Endothelial cell of umbilical vein (primary cell): ENCODE data around the gene TMEM37. TPM values are rescaled to one million over a fixed set of nuclear protein-coding genes. Genes with fewer than 3 reads are reported as not detected.

ENCODE experiments used
- BruUV-seq: library from RNA; stranded (reverse); fragments of 400-500 nt; replicated peaks from 2 replicates; lab custom pipeline; 2021; lab: Mats Ljungman, UMichigan
- CTCF ChIA-PET: fragments of 300-600, 350-600 bp; sonication (Branson Sonifier 250); formaldehyde crosslinking; loops from one replicate; lab custom pipeline; 2021; ENCODE audit warnings: antibody characterized with exemption, inconsistent platforms; lab: Charles Lee
- POLR2A ChIA-PET: fragments of 300-600, 350-600 bp; sonication (Branson Sonifier 250); formaldehyde crosslinking; loops from one replicate; lab custom pipeline; 2021; ENCODE audit warnings: antibody characterized with exemption, inconsistent platforms; lab: Charles Lee
- DNase-seq: peaks from one replicate; pipeline ENCODE4 v3.0.0-alpha.2; 2011; ENCODE audit warnings: low read depth, low spot score
- FAIRE-seq: peaks from 2 replicates; lab custom pipeline; 2011; peaks lifted over from hg19 to GRCh38; lab: Jason Lieb, UNC
- H2AFZ ChIP-seq: 2 replicates; pipeline ENCODE4 v1.6.0; 2012; ENCODE audit warnings: low read depth, low read length, control low read depth, inconsistent platforms
- H3K27ac ChIP-seq: 2 replicates; pipeline ENCODE4 v1.5.1; 2011; ENCODE audit warnings: low read depth, mild to moderate bottlenecking, control low read depth, low read length, moderate library complexity; ENCODE audit not compliant: insufficient read depth
- H3K27me3 ChIP-seq, 2 experiments: 2 replicates each; pipeline versions ENCODE4 v1.6.0 to v1.6.1; 2011; ENCODE audit warnings: low read length in 2 of 2, mixed read lengths in 1 of 2; ENCODE audit not compliant: control insufficient read depth in 2 of 2, insufficient read depth in 2 of 2
- H3K36me3 ChIP-seq, 2 experiments: 2 replicates in 1 of 2; 3 replicates in 1 of 2; pipeline ENCODE4 v1.5.1; 2011; ENCODE audit warnings: low read length in 2 of 2, mild to moderate bottlenecking in 1 of 2, moderate library complexity in 1 of 2; ENCODE audit not compliant: control insufficient read depth in 2 of 2, insufficient read depth in 2 of 2; ENCODE audit errors: extremely low read depth in 1 of 2
- H3K4me1 ChIP-seq: 3 replicates; pipeline ENCODE4 v1.5.1; 2011; ENCODE audit warnings: mild to moderate bottlenecking, low read length; ENCODE audit not compliant: control insufficient read depth, insufficient read depth; ENCODE audit errors: extremely low read depth
- H3K4me2 ChIP-seq: 2 replicates; pipeline ENCODE4 v1.6.1; 2011; ENCODE audit warnings: low read length, control low read depth, mixed read lengths; ENCODE audit not compliant: insufficient read depth
- H3K4me3 ChIP-seq, 3 experiments: fragments of 200-600 bp in 1 of 3; sonication (generic), shearing (Covaris generic) in 1 of 3; replicated peaks in 1 of 3; 2 replicates each; pipeline ENCODE4 v1.5.1; 2011 to 2016; ENCODE audit warnings: control low read depth in 3 of 3, low read length in 3 of 3, mild to moderate bottlenecking in 2 of 3, inconsistent platforms in 1 of 3, low read depth in 1 of 3, moderate library complexity in 1 of 3; ENCODE audit not compliant: insufficient read depth in 1 of 3
- H3K79me2 ChIP-seq: 2 replicates; pipeline ENCODE4 v1.6.0; 2012; ENCODE audit warnings: low read length, inconsistent platforms; ENCODE audit not compliant: control insufficient read depth, insufficient read depth
- H3K9ac ChIP-seq: replicated peaks from 2 replicates; pipeline ENCODE3; 2011; ENCODE audit warnings: low read length, control low read depth; ENCODE audit not compliant: insufficient read depth; ENCODE audit errors: extremely low read depth
- H3K9me1 ChIP-seq: replicated peaks from 3 replicates; pipeline ENCODE4 v1.6.0; 2011; ENCODE audit warnings: mild to moderate bottlenecking, low read length; ENCODE audit not compliant: control insufficient read depth, insufficient read depth; ENCODE audit errors: extremely low read depth
- H3K9me3 ChIP-seq: replicated peaks from 2 replicates; pipeline ENCODE4 v1.5.1; 2012; ENCODE audit warnings: low read length, inconsistent platforms; ENCODE audit not compliant: control insufficient read depth, insufficient read depth
- H4K20me1 ChIP-seq: replicated peaks from 2 replicates; pipeline ENCODE3; 2011; ENCODE audit warnings: mild to moderate bottlenecking, low read length; ENCODE audit not compliant: control insufficient read depth, insufficient read depth; ENCODE audit errors: extremely low read depth
- CTCF ChIP-seq, 2 donors: IDR thresholded peaks; 1 replicate in 1 of 2; 2 replicates in 1 of 2; pipeline ENCODE4 v1.5.1; 2011; ENCODE audit warnings: low read length in 2 of 2, mild to moderate bottlenecking in 2 of 2, moderate library complexity in 2 of 2, control low read depth in 1 of 2, inconsistent platforms in 1 of 2, low read depth in 1 of 2; ENCODE audit not compliant: insufficient read depth in 1 of 2; ENCODE audit errors: extremely low read depth in 1 of 2
- EZH2 ChIP-seq: IDR thresholded peaks from 2 replicates; pipeline ENCODE4 v1.6.1; 2012; ENCODE audit warnings: borderline replicate concordance, low read depth, mild to moderate bottlenecking, moderate library complexity, low read length, inconsistent platforms; ENCODE audit not compliant: severe bottlenecking
- FOS ChIP-seq: IDR thresholded peaks from 2 replicates; pipeline ENCODE4 v1.6.1; 2011; ENCODE audit warnings: mild to moderate bottlenecking, low read length, moderate library complexity, borderline replicate concordance; ENCODE audit not compliant: insufficient read depth
- GATA2 ChIP-seq: IDR thresholded peaks from 2 replicates; pipeline ENCODE4 v1.7.0; 2011; ENCODE audit warnings: low read depth, mild to moderate bottlenecking, moderate library complexity, mixed read lengths, low read length; ENCODE audit not compliant: insufficient read length, insufficient read depth
- JUN ChIP-seq: IDR thresholded peaks from 2 replicates; pipeline ENCODE4 v1.6.1; 2011; ENCODE audit warnings: borderline replicate concordance, low read depth; ENCODE audit not compliant: insufficient read length, insufficient read depth
- MAX ChIP-seq: IDR thresholded peaks from 2 replicates; pipeline ENCODE4 v1.6.1; 2011; ENCODE audit not compliant: insufficient read depth, insufficient read length
- MYC ChIP-seq: IDR thresholded peaks from one replicate; pipeline ENCODE4 v1.6.1; 2011; ENCODE audit warnings: mild to moderate bottlenecking, low read depth, low read length
- POLR2A ChIP-seq: IDR thresholded peaks from 2 replicates; pipeline ENCODE4 v1.6.1; 2012; ENCODE audit warnings: low read depth, mild to moderate bottlenecking, control low read depth, low read length
- POLR2AphosphoS5 ChIP-seq: IDR thresholded peaks from 2 replicates; pipeline ENCODE4 v1.6.1; 2012; ENCODE audit warnings: low read depth, mild to moderate bottlenecking, control low read depth, low read length, moderate library complexity; ENCODE audit not compliant: insufficient read depth
- dilution Hi-C: fragments of 300-500 bp; cut with MboI; formaldehyde crosslinking; loops from one replicate; pipeline ENCODE4 v1.15.0; 2019; ENCODE audit warnings: low sequenced_read_pairs; ENCODE audit not compliant: extremely low pct_ligation_motif_present
- intact Hi-C: fragments of 100-400 bp; cut with micrococcal nuclease; formaldehyde crosslinking; loops from one replicate; pipeline ENCODE4 v1.10.0; 2022
- polyA plus RNA-seq, 4 experiments: library from polyadenylated mRNA; depleted of rRNA in 3 of 4; stranded (reverse) in 3 of 4; unstranded in 1 of 4; fragments of >200 nt; gene quantifications; 2 replicates each; pipeline versions ENCODE4 v1.2.1 to v1.2.3, GENCODE V29; 2011 to 2012; ENCODE audit warnings: missing spikeins in 1 of 4
- total RNA-seq: library from RNA; stranded (reverse); gene quantifications from 2 replicates; pipeline ENCODE4 v1.2.3, GENCODE V29; 2021

The TMEM37 gene
- total and polyA plus RNA-seq, 2 donors (not counting 3 experiments of a cell fraction or from before 2014, with no cell fraction given), result 3.5 to 16.2 TPM

- ChIA-PET POLR2A (no interaction called here), CTCF (interaction anchor here (0.7 to 1.4 kb wide), 3 partner anchors 10 to 74 kb away, joined by 3 read pairs; no protein-coding TSS in a partner anchor)
- Histone ChIP-seq H3K79me2 (no peaks in the 10 kb centered on the region), H3K4me2 (no peak overlapping the region), H3K4me1 (no peaks in the 10 kb centered on the region), H4K20me1 (no peaks in the 10 kb centered on the region), H2AFZ (no peak overlapping the region), H3K27ac (no peak overlapping the region), H3K9ac (no peak overlapping the region), H3K9me1 (no peaks in the 10 kb centered on the region), H3K4me3 (no peak overlapping the region), H3K36me3 (no peaks in the 10 kb centered on the region), H3K9me3 (no peaks in the 10 kb centered on the region), H3K27me3 (peaks cover 0 to 1% of the 10 kb centered on the region in 2 experiments)
- TF ChIP-seq GATA2 (no peak), MYC (no peak), FOS (no peak), JUN (no peak), POLR2A (no peak), CTCF (IDR thresholded peaks at IDR 0.05; ENCODE audit: extremely low read depth in 1 of 2, insufficient read depth in 1 of 2, low read depth in 1 of 2, low read length in 2 of 2) (no peak), EZH2 (no peak), MAX (no peak), POLR2AphosphoS5 (no peak)
- dilution Hi-C loops (no loop called here), intact Hi-C loops (no loop called here)
- no TSS peak for BruUV-seq
- DNase-seq (no peak), FAIRE-seq (no peak)
These were observed 52.5 kb downstream of the TMEM37 start for GRCh38 chr2:119483896-119484718.
